Spleen (tissue), 7 donors: Measurements from ENCODE around the gene AASDH.

Experiments
- CTCF ChIP-seq, 11 experiments: fragments of 200-600 bp in 7 of 11; fragments of 450-650 bp in 4 of 11; sonication (generic) in 4 of 11; IDR thresholded peaks in 8 of 11; conservative IDR thresholded peaks in 3 of 11; 1 replicate in 7 of 11; 2 replicates in 4 of 11; pipeline versions ENCODE4 v1.4.0 to v1.8.0; 2016 to 2021; ENCODE audit warnings: antibody characterized with exemption in 11 of 11, inconsistent platforms in 4 of 11, mild to moderate bottlenecking in 1 of 11
- POLR2AphosphoS5 ChIP-seq, 3 donors: sonication (generic); formaldehyde crosslinking; IDR thresholded peaks; one replicate each; pipeline ENCODE4 v1.5.1; 2017; ENCODE audit warnings: antibody characterized with exemption in 3 of 3
- donor health status: DM: no; HTN: no; CAD: no; lungs with moderate emphysema.
- donor health status: DM: no; HTN: no; CAD: no.
- donor health status: DM: no; HTN: no; CAD: no.

GRCh38 chr4:56321251-56321650 lies 66.0 kb downstream of the AASDH start:
- TF ChIP-seq CTCF (IDR thresholded peaks at IDR 0.05 in 8 of 11, conservative IDR thresholded peaks at IDR 0.05 in 3 of 11) (no peak), POLR2AphosphoS5 (IDR thresholded peaks at IDR 0.05) (no peak)
